ENCODE measurements around the gene DNAAF5. TPM values are rescaled to one million over a fixed set of nuclear protein-coding genes. Genes with fewer than 3 reads are reported as not detected.
A peak's percentile ranks its signal among the peaks of the same experiment; 100 is the strongest.
"Not testable (repeated sequence)": the region's sequence is repeated elsewhere in the genome, so short reads cannot be mapped to it uniquely, and the experiment has no call there.

DNAAF5 gene
- total RNA-seq, 2 donors from 2014 or later: 14.9 to 15.0 TPM

- ATAC-seq (no peak), DNase-seq (no peak)
- intact Hi-C loops (cut with DNase I): no loop called here
Measured at GRCh38 chr7:741850-742249, 15.4 kb downstream of the DNAAF5 start.

GRCh38 chr7:742791-743190, 16.3 kb downstream of the DNAAF5 start:
- no peak for ATAC-seq
- intact Hi-C loops (cut with DNase I): no loop called here
- no peak for DNase-seq

DNA sequence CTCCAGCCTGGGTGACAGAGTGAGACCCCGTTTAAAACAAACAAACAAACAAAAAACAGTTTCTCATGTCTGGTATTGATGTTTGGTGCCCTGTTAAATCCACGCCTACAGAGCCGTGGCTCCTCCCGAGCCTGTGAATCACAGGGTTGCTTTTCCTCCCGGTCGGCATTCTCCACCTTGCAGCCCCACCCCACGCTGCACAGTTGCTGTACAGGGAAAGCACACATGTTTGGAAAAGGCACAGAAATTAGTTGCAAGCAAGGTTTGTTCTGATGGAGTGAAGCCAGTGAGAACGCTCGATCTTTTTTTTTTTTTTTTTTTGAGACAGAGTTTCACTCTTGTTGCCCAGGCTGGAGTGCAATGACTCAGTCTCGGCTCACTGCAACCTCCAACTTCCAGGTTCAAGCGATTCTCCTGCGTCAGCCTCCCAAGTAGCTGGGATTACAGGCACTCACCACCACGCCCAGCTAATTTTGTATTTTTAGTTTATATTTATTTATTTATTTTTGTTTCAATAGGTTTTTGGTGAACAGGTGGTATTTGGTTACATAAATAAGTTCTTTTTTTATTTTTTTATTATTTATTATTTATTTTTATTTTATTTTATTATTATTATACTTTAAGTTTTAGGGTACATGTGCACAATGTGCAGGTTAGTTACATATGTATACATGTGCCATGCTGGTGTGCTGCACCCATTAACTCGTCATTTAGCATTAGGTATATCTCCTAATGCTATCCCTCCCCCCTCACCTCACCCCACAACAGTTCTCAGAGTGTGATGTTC, 17.0 kb downstream of the DNAAF5 start:
- intact Hi-C loops (cut with DNase I); DNase-seq; ATAC-seq: not testable (repeated sequence)

DNA sequence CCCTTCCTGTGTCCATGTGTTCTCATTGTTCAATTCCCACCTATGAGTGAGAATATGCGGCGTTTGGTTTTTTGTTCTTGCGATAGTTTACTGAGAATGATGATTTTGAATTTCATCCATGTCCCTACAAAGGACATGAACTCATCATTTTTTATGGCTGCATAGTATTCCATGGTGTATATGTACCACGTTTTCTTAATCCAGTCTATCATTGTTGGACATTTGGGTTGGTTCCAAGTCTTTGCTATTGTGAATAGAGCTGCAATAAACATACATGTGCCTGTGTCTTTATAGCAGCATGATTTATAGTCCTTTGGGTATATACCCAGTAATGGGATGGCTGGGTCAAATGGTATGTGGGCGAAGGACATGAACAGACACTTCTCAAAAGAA, 17.6 kb downstream of the DNAAF5 start:
- ATAC-seq; intact Hi-C loops (cut with DNase I); DNase-seq: not testable (repeated sequence)

- no peak for ATAC-seq
- intact Hi-C loops (cut with DNase I): no loop called here
- DNase-seq: no peak
Measured at GRCh38 chr7:744854-745430, 18.4 kb downstream of the DNAAF5 start.

DNA sequence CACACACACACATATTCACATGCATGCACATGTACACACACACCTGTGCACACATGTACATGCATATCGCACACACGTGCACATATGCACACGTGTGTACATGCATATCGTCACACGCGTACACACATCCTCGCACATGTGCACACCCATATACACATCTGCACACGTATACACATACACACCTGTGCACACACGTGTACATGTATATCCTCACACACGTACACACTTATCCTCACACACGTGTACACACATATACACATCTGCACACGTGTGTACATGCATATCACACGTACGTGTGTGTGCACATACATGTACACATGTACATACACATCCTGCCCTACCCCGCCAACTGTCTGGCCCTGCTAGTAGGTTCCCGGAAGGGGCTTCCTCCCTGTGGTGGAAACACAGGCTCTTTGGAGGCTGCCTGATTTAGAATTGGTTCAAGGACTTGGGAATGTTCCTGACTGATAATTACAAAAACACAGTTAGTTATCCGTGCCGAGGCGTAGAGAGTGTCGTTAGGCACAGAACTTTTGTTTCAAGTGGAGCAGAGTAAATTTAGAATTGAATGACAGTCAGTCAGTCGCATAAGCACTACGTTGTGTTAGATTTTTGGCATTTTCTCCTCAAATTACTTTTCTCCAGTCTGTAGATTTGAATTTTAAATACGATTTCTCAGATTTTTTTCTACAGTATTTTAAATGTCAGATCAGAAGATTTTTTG, 19.1 kb downstream of the DNAAF5 start:
- intact Hi-C loops (cut with DNase I): no loop called here
- DNase-seq (no peak), ATAC-seq (peak; percentile 21 to 75)

GRCh38 chr7:746155-747061, 19.9 kb downstream of the DNAAF5 start:
- ATAC-seq: peak in 1 of 2 donors; percentile 16
- intact Hi-C loops (cut with DNase I): no loop called here
- DNase-seq: no peak

DNA sequence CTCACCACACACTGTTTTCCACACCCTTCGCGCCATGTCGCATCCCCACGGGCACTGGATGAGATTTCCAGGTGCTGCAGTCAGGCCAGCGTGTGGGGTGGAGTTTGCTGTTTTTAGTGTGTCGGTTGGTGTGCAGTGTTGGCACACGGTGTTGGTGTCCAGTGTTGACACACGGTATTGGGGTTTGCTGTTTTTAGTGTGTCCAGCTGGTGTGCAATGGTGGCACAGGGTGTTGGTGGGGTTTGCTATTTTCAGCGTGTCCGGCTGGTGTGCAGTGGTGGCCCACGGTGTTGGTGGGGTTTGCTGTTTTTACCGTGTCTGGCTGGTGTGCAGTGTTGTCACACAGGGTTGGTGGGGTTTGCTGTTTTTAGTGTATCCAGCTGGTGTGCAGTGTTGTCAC, 20.7 kb downstream of the DNAAF5 start:
- DNase-seq (no peak), ATAC-seq (no peak)
- intact Hi-C loops (cut with DNase I): no loop called here

- peak in 1 of 2 donors; percentile 26 for ATAC-seq
- no peak for DNase-seq
Measured at GRCh38 chr7:748446-748845, 21.9 kb downstream of the DNAAF5 start.

GRCh38 chr7:749140-749551, 22.6 kb downstream of the DNAAF5 start:
- ATAC-seq (peak; percentile 70 to 89), DNase-seq (peak; percentile 76)
- intact Hi-C loops (cut with DNase I): no loop called here

More at GRCh38 chr7:748446-748845, 21.9 kb downstream of the DNAAF5 start:
- intact Hi-C loops (cut with DNase I): no loop called here

DNA sequence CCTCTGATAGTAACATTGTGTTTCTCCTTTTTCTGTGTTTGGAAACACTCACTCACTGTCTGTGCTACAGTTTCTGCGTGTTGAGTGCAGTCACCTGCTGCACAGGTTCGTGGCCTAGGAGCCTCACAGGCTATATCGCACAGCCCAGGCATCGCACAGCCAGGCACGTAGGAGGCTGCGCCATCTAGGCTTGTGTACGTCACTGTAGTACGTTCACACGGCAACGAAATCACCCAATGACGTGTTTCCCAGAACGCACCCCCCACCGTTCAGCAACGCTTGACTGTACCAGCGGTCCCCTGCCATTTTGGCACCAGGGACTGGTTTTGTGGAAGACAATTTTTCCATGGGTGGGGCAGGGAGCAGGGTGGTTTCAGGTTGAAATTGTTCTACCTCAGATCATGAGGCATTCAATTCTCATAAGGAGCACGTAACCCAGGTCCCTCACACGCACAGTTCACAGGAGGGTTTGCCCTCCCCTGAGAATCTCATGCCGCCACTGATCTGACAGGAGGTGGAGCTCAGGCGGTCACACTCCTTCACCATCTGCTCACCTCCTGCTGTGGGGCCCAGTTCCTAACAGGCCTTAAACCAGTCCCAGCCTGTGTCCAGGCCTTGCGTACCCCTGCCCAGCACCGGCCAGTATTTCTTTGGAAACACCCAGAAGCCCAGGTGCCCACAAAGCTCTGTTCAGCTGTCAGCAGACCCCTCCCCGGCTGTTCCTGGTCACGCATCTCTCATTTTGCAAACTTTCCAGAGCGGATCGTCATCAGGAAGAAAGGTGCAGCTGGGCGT, 23.8 kb downstream of the DNAAF5 start:
- intact Hi-C loops (cut with DNase I): no loop called here
- DNase-seq (no peak), ATAC-seq (no peak)

DNA sequence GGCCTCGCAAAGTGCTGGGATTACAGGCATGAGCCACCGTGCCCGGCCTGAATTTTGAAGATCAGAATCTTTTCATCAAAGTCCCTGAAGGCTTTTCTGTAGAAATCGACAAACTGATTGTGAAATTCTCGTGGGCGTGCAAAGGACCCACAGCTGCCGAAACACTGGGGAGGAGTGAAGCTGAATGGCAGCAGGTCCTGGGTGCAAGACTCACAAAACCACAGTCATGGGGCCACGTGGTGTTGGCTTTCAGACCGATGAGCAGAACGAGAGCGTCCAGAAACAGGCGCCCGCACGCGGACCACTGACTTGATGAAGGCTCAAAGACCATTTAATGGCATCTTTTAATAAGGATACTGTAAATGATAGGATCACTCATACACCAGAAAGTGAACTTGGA, 25.3 kb downstream of the DNAAF5 start:
- DNase-seq (no peak), ATAC-seq (no peak)
- intact Hi-C loops (cut with DNase I): no loop called here

- intact Hi-C loops (cut with DNase I); ATAC-seq; DNase-seq: not testable (repeated sequence)
Measured at GRCh38 chr7:752256-752655, 25.8 kb downstream of the DNAAF5 start.

DNA sequence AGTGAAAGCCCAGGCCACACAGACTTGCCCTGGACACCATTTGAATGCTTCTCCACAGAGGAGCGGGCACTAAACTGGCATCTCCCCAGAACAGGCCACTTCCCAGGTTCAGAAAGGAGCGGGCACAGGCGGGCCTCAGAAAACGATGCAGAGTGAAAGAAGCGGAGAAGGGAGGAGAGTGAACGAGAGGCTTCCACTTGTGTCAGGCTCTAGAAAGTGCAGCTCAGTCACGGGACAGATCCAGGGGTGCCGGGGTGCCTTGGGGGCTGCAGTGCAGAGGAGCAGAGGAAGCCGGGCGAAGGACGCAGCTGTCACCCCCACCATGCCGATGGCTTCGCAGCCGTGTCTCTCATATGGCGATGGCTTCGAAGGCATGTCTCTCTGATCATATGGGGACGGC, 26.7 kb downstream of the DNAAF5 start:
- intact Hi-C loops (cut with DNase I): no loop called here
- no peak for DNase-seq

DNA sequence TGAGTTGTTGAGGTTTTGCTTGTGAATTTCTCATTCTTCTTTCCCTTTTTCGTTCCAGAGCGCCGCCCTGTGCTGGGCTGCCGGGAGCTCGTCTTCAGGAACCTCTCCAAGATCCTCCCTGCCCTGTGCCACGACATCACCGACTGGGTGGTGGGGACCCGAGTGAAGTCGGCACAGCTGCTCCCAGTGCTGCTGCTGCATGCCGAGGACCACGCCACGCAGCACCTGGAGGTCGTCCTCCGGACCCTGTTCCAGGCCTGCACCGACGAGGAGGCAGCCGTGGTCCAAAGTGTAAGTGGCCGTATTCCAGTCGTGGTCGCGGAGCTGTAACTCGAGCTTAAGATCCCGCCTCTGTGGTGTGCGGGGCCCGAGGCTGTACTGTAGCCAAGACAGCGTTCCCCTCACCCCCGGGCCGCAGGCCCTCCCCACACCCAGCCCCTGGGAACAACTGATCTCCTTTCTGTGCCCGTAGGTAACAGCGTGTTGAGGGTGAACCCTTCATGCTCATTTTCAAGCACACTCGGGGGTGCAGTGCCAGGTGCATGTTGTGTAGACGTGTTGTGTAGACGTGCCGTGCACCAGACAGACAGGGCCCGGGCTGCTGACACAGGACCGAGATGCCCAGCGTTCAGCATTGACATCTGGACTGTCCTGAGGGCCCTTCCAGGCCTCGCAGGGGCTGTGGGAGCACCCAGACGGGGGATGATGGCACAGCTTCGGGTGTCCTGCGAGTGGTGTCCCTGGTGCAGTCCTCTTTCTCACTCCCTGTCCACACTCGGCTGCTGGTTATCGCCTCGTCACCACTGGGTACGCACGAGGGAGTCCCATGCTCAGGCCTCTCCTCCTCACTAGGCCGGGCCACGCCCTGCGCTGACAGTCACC, 28.3 kb downstream of the DNAAF5 start:
- ATAC-seq (no peak), DNase-seq (no peak)
- intact Hi-C loops (cut with DNase I): no loop called here

More for the DNA sequence above, 26.7 kb downstream of the DNAAF5 start:
- ATAC-seq: no peak

DNA sequence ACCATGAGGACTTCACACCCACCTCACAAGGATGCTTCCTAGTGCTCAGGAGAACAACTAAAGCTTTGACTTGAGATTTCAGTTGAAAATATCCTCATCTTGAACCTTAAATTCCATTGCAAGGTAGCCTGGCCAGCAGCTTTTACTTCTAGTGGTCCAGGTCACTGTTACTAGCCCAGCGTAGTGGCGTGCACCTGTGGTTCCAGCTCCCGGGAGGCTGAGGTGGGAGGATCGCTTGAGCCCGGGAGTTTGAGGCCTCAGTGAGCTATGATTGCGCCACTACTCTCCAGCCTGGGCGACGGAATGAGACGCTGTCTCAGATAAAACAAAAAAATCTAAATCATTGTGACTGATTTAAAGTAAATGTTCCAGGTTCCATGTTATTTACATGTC, 28.9 kb downstream of the DNAAF5 start:
- intact Hi-C loops (cut with DNase I): no loop called here
- DNase-seq (no peak), ATAC-seq (no peak)

DNA sequence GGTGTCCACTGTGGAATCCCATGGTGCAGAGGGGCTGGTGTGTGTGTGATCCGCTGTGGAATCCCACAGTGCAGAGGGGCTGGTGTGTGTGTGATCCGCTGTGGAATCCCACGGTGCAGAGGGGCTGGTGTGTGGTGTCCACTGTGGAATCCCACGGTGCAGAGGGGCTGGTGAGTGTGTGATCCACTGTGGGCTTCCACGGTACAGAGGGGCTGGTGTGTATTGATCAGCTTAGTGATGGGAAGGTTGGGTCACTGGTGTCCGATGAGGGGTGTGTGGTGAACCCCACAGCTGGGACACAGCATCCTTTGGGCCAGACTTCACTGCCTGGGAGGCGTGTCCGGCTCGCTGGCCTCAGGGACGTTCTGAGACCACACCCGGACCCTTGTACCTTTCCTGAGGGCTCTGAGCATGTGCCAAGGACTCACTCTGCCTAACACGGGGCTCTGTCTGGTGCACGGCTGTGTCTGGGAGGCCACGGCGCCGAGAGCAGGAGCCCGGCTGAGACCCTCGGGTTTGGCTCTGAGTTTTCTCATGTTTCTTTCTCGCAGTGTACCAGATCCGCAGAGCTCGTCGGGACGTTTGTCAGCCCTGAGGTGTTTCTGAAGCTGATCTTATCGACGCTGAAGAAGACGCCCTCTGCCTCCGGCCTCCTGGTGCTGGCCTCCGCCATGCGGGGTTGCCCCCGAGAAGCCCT, 29.9 kb downstream of the DNAAF5 start:
- ATAC-seq (no peak), DNase-seq (no peak)
- intact Hi-C loops (cut with DNase I): no loop called here

All from left cardiac atrium (tissue), 4 donors.